Fibroblast of lung (primary cell): ENCODE measurements around the gene TASP1. TPM values are rescaled to one million over a fixed set of nuclear protein-coding genes. Genes with fewer than 3 reads are reported as not detected.

Experiments
- DNase-seq, 2 donors: peaks; one replicate each; pipeline versions ENCODE4 v3.0.0 to v3.0.0-alpha.2; 2010; ENCODE audit warnings: low read depth in 2 of 2
- H2AFZ ChIP-seq: 2 replicates; pipeline ENCODE4 v1.5.1; 2012; ENCODE audit warnings: low read length, control low read depth, inconsistent platforms
- H3K27ac ChIP-seq: 2 replicates; pipeline ENCODE4 v1.5.1; 2011; ENCODE audit warnings: low read length, control low read depth; ENCODE audit not compliant: insufficient read depth
- H3K27me3 ChIP-seq: 2 replicates; pipeline ENCODE4 v1.5.1; 2011; ENCODE audit warnings: mild to moderate bottlenecking, low read length; ENCODE audit not compliant: control insufficient read depth, insufficient read depth
- H3K36me3 ChIP-seq: 2 replicates; pipeline ENCODE4 v1.5.1; 2011; ENCODE audit warnings: low read length; ENCODE audit not compliant: control insufficient read depth, insufficient read depth
- H3K4me1 ChIP-seq: 2 replicates; pipeline ENCODE4 v1.5.1; 2011; ENCODE audit warnings: low read length; ENCODE audit not compliant: control insufficient read depth, insufficient read depth; ENCODE audit errors: extremely low read depth
- H3K4me2 ChIP-seq: 2 replicates; pipeline ENCODE4 v1.5.1; 2011; ENCODE audit warnings: low read length, control low read depth; ENCODE audit not compliant: insufficient read depth; ENCODE audit errors: extremely low read depth
- H3K4me3 ChIP-seq, 4 experiments: fragments of 200-600 bp in 1 of 4; sonication (generic) in 1 of 4; replicated peaks in 1 of 4; 2 replicates each; pipeline ENCODE4 v1.5.1; 2011 to 2016; ENCODE audit warnings: low read length in 4 of 4, low read depth in 3 of 4, mild to moderate bottlenecking in 3 of 4, control low read depth in 2 of 4, inconsistent platforms in 1 of 4, mixed read lengths in 1 of 4; ENCODE audit not compliant: insufficient read depth in 1 of 4; ENCODE audit errors: control extremely low read depth in 1 of 4
- H3K79me2 ChIP-seq: 2 replicates; pipeline ENCODE4 v1.5.1; 2012; ENCODE audit warnings: mild to moderate bottlenecking, low read length, inconsistent platforms; ENCODE audit not compliant: control insufficient read depth, insufficient read depth
- H3K9ac ChIP-seq: 2 replicates; pipeline ENCODE4 v1.5.1; 2011; ENCODE audit warnings: mild to moderate bottlenecking, low read length, control low read depth; ENCODE audit not compliant: insufficient read depth
- H3K9me3 ChIP-seq: 2 replicates; pipeline ENCODE4 v1.5.1; 2012; ENCODE audit warnings: low read depth, low read length; ENCODE audit not compliant: control insufficient read depth, insufficient read depth
- H4K20me1 ChIP-seq: 2 replicates; pipeline ENCODE4 v1.5.1; 2011; ENCODE audit warnings: low read length; ENCODE audit not compliant: control insufficient read depth, insufficient read depth; ENCODE audit errors: extremely low read depth
- EZH2 ChIP-seq: IDR thresholded peaks from 2 replicates; pipeline ENCODE4 v1.5.1; 2012; ENCODE audit warnings: low read length, control low read depth, mild to moderate bottlenecking; ENCODE audit errors: missing control alignments
- polyA plus RNA-seq, 2 donors: library from polyadenylated mRNA; depleted of rRNA in 1 of 2; stranded (reverse) in 1 of 2; unstranded in 1 of 2; fragments of >200 nt; gene quantifications; 2 replicates each; pipeline ENCODE4 v1.2.1, GENCODE V29; 2011 to 2012; ENCODE audit warnings: missing spikeins in 1 of 2
- total RNA-seq: library from RNA; depleted of rRNA; stranded (reverse); fragments of >200 nt; gene quantifications from 2 replicates; pipeline ENCODE4 v1.2.1, GENCODE V29; 2014
- TF ChIP-seq, protein P1 (sequence below), 2 donors: IDR thresholded peaks in 1 of 2; conservative IDR thresholded peaks in 1 of 2; 1 replicate in 1 of 2; 2 replicates in 1 of 2; pipeline ENCODE4 v1.5.1; 2011 to 2012; ENCODE audit warnings: low read length in 2 of 2, control low read depth in 1 of 2, inconsistent platforms in 1 of 2, low read depth in 1 of 2, mild to moderate bottlenecking in 1 of 2

Gene TASP1
- total and polyA plus RNA-seq, 2 donors (not counting 1 experiment from before 2014, with no cell fraction given): 6.3 to 13.6 TPM

DNA sequence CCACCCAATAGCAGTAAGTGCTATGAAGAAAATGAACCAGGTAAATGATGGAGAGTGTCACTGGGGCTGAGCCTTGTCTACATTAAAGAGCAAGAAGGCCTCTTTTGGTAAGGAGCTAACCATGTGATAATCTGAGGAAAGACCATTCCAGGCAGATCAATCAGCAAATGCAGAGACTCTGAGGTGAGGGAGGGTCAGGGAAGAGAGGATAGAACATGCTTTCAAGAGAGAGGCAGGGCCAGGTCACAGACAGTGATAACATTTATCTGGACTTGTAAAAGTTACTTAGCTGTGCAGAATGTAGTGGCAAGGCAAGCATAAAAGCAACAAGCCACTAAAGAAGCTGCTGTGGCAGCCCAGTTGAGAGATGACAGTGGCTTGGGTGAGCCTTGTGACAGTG is 197.3 kb downstream of the TASP1 start:
- H3K79me2 ChIP-seq: no peaks in the 10 kb centered on the region
- H3K36me3 ChIP-seq: no peaks in the 10 kb centered on the region
- no peaks in the 10 kb centered on the region for H4K20me1 ChIP-seq
- H3K9me3 ChIP-seq: no peaks in the 10 kb centered on the region
- no peaks in the 10 kb centered on the region for H3K27me3 ChIP-seq
- TF ChIP-seq EZH2: no peak
- H2AFZ ChIP-seq: no peak overlapping the region
- no peak overlapping the region for H3K27ac ChIP-seq
- H3K4me2 ChIP-seq: no peak overlapping the region
- DNase-seq: no peak
- no peaks in the 10 kb centered on the region for H3K4me1 ChIP-seq
- no peak overlapping the region for H3K9ac ChIP-seq
- H3K4me3 ChIP-seq: no peak overlapping the region

DNA sequence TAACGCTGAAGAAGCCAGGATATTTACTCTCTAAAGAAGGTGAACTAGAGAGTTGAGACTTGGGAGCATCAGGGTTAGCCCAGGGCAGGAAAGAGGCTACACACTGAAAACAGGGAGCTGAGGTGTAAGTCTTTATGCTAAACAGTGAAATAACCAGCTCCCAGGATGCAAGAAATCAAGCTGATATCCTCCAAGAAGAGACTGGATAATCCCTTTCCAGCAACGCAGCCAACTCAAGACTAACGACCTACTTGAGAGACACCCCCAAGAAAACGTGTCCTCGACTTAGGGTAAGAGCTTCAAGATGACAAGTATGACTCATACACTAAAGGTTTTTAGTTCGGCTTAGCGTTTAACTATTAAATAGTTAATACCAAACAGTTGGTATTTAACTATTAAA is 202.2 kb downstream of the TASP1 start:
- no peak for DNase-seq
- Histone ChIP-seq H3K4me1 (no peaks in the 10 kb centered on the region), H3K9me3 (no peaks in the 10 kb centered on the region), H3K4me2 (no peak overlapping the region), H4K20me1 (no peaks in the 10 kb centered on the region), H3K79me2 (no peaks in the 10 kb centered on the region), H3K27me3 (no peaks in the 10 kb centered on the region), H3K27ac (no peak overlapping the region), H3K36me3 (no peaks in the 10 kb centered on the region), H3K4me3 (no peak overlapping the region), H3K9ac (no peak overlapping the region), H2AFZ (no peak overlapping the region)
- TF ChIP-seq EZH2: no peak
- TF ChIP-seq, protein P1, sequence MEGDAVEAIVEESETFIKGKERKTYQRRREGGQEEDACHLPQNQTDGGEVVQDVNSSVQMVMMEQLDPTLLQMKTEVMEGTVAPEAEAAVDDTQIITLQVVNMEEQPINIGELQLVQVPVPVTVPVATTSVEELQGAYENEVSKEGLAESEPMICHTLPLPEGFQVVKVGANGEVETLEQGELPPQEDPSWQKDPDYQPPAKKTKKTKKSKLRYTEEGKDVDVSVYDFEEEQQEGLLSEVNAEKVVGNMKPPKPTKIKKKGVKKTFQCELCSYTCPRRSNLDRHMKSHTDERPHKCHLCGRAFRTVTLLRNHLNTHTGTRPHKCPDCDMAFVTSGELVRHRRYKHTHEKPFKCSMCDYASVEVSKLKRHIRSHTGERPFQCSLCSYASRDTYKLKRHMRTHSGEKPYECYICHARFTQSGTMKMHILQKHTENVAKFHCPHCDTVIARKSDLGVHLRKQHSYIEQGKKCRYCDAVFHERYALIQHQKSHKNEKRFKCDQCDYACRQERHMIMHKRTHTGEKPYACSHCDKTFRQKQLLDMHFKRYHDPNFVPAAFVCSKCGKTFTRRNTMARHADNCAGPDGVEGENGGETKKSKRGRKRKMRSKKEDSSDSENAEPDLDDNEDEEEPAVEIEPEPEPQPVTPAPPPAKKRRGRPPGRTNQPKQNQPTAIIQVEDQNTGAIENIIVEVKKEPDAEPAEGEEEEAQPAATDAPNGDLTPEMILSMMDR (conservative IDR thresholded peaks at IDR 0.05 in 1 of 2, IDR thresholded peaks at IDR 0.05 in 1 of 2; ENCODE audit: low read depth in 1 of 2, low read length in 2 of 2): no peak

DNA sequence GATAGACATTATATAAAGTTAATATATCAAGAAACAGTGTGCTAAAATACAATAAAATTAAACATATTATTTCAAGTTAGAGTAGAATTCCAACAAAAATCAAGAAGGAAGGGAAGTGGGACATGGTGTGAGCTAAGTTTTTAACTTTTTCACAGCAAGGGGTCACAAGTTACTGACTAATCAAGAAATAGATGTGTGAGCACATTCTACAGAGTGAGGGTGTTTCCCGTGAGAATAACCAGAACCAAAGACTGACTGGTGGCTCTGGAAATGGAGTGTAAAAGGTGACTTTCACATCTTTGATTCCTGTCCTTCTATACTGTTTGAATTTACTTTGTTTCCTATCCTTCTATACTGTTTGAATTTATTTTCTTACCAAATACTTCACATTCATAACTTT is 206.6 kb downstream of the TASP1 start:
- no peaks in the 10 kb centered on the region for H3K4me1 ChIP-seq
- no peak overlapping the region for H3K9ac ChIP-seq
- no peaks in the 10 kb centered on the region for H3K9me3 ChIP-seq
- DNase-seq: no peak
- H3K79me2 ChIP-seq: no peaks in the 10 kb centered on the region
- no peak overlapping the region for H3K4me3 ChIP-seq
- no peak overlapping the region for H3K27ac ChIP-seq
- no peaks in the 10 kb centered on the region for H4K20me1 ChIP-seq
- no peaks in the 10 kb centered on the region for H3K36me3 ChIP-seq
- H2AFZ ChIP-seq: no peak overlapping the region
- no peaks in the 10 kb centered on the region for H3K27me3 ChIP-seq
- no peak overlapping the region for H3K4me2 ChIP-seq
- TF ChIP-seq, protein P1 (conservative IDR thresholded peaks at IDR 0.05 in 1 of 2, IDR thresholded peaks at IDR 0.05 in 1 of 2; ENCODE audit: low read depth in 1 of 2, low read length in 2 of 2): no peak
- no peak for TF ChIP-seq EZH2
